NCI-H460 (cell line): ENCODE data around the gene LCE3A. TPM values are rescaled to one million over a fixed set of nuclear protein-coding genes. Genes with fewer than 3 reads are reported as not detected.
"Not testable (repeated sequence)": the region's sequence is repeated elsewhere in the genome, so short reads cannot be mapped to it uniquely, and the experiment has no call there.

Source experiments
- DNase-seq: peaks from one replicate; pipeline ENCODE4 v3.0.0-alpha.2; 2016; ENCODE audit warnings: low read depth; ENCODE audit errors: extremely low read depth
- small RNA-seq, 2 experiments: library from RNA; depleted of rRNA; stranded (forward); fragments of <200 nt; gene quantifications; one replicate each; pipeline ENCODE3, GENCODE V24; 2014
- total RNA-seq: library from RNA; depleted of rRNA; stranded (reverse); fragments of >200 nt; shearing (Covaris generic); gene quantifications from 2 replicates; pipeline ENCODE4 v1.2.3, GENCODE V29; 2014; rRNA removed

LCE3A gene
- total RNA-seq, 1 experiment from 2014 or later = not detected

DNA sequence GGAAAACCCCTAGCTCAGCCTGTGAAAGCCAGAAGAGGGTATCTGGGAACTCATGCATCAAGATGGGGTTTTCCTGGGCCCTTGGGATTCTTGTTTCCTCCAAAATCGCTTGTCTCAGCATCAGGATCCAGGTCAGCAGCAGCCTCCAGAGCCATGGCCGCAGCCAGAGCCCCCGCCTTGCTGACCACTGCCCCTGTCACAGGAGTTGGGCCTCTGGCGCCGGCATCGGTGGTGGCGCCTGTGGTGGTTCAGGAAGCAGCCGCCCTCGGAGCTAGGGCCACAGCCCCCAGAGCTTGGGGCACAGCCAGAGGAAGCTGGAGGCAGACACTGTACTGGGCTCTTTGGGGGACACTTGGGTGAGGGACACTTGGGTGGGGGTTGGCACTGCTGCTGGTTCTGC, 43.4 kb downstream of the LCE3A start:
- not testable (repeated sequence) for DNase-seq

DNA sequence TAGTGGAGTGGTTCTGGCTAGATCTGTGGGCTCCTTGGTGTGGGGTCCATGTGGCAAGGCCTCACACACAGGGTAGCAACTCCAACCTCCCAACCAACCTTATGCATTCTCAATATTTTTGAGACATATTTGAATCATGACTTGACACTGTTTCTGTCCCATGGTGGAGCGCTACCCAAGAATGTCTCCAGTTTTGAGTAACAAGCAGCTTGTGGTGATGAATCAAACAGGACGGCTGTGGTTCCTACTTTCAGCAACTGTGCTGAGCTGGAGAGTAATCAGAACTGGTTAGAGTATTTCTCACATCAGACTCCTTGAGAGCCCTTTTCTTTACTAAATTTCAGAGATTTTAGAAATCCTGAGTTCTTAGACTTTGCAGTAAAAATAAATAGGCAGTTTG, 45.7 kb downstream of the LCE3A start:
- DNase-seq = no peak

Small RNA genes within 50 kb of the gene (small RNA-seq; reads per million reads assigned to genes)
- gene LCE3A = 0 reads per million in 2 experiments
- 0 reads per million in 2 experiments for gene LCE3B

Other genes starting within 250 kb of the LCE3A start
- gene CRNN, start 208.8 kb downstream of the LCE3A start, total RNA-seq = not detected in 2 replicates
- not detected in 2 replicates for gene LCE5A, start 112.3 kb downstream of the LCE3A start, total RNA-seq
- gene CRCT1, start 108.6 kb downstream of the LCE3A start, total RNA-seq = not detected in 2 replicates
- not detected in 2 replicates for gene LCE3E, start 56.3 kb downstream of the LCE3A start, total RNA-seq
- not detected in 2 replicates for gene LCE3D, start 42.6 kb downstream of the LCE3A start, total RNA-seq
- not detected in 2 replicates for gene LCE3C, start 22.9 kb downstream of the LCE3A start, total RNA-seq
- gene LCE3B, start 9.3 kb downstream of the LCE3A start, total RNA-seq = not detected in 2 replicates
- not detected in 2 replicates for gene LCE2D, start 40.3 kb upstream of the LCE3A start, total RNA-seq
- not detected in 2 replicates for gene LCE2C, start 52.2 kb upstream of the LCE3A start, total RNA-seq
- not detected in 2 replicates for gene LCE2B, start 63.0 kb upstream of the LCE3A start, total RNA-seq
- gene LCE2A, start 75.2 kb upstream of the LCE3A start, total RNA-seq = not detected in 2 replicates
- not detected in 2 replicates for gene LCE4A, start 85.1 kb upstream of the LCE3A start, total RNA-seq
- gene KPRP, start 134.9 kb upstream of the LCE3A start, total RNA-seq = not detected in 2 replicates
- gene LCE1F, start 152.0 kb upstream of the LCE3A start, total RNA-seq = not detected in 2 replicates
- not detected in 2 replicates for gene LCE1E, start 163.2 kb upstream of the LCE3A start, total RNA-seq
- gene LCE1D, start 173.6 kb upstream of the LCE3A start, total RNA-seq = not detected in 2 replicates
- not detected in 2 replicates for gene LCE1C, start 183.5 kb upstream of the LCE3A start, total RNA-seq
- gene LCE1B, start 188.9 kb upstream of the LCE3A start, total RNA-seq = not detected in 2 replicates
- gene LCE1A, start 204.4 kb upstream of the LCE3A start, total RNA-seq = not detected in 2 replicates
- not detected in 2 replicates for gene LCE6A, start 219.8 kb upstream of the LCE3A start, total RNA-seq
- gene LCE7A, start 236.9 kb upstream of the LCE3A start, total RNA-seq = not detected in 2 replicates